Caki2 (cell line): ENCODE results near the gene NCAPG. TPM values are rescaled to one million over a fixed set of nuclear protein-coding genes. Genes with fewer than 3 reads are reported as not detected.
A peak's percentile ranks its signal among the peaks of the same experiment; 100 is the strongest.
"Not testable (repeated sequence)": the region's sequence is repeated elsewhere in the genome, so short reads cannot be mapped to it uniquely, and the experiment has no call there.

Experiments
- DNase-seq: peaks from one replicate; pipeline ENCODE4 v3.0.0-alpha.2; 2015; ENCODE audit warnings: low read depth
- in situ Hi-C: cut with HindIII; loops from 2 replicates; pipeline ENCODE4 v1.10.0; 2016; ENCODE audit warnings: low sequenced_read_pairs, low pct_unique_long_range_greater_than_20kb, mixed read lengths
- total RNA-seq: library from RNA; depleted of rRNA; stranded (reverse); fragments of >200 nt; shearing (Covaris generic); gene quantifications from 2 replicates; pipeline ENCODE4 v1.2.3, GENCODE V29; 2014; ENCODE audit warnings: low replicate concordance

The NCAPG gene
- total RNA-seq, 1 experiment from 2014 or later = 25.3 TPM

- DNase-seq = no peak
- in situ Hi-C loops = no loop called here
These were observed 24.9 kb upstream of the NCAPG start for GRCh38 chr4:17785858-17786257.

GRCh38 chr4:17786567-17786966 is 24.2 kb upstream of the NCAPG start:
- DNase-seq = peak; percentile 30
- in situ Hi-C loops = no loop called here

- DNase-seq = peak; percentile 56
- in situ Hi-C loops = no loop called here
These were observed 23.5 kb upstream of the NCAPG start for GRCh38 chr4:17787315-17787714.

DNA sequence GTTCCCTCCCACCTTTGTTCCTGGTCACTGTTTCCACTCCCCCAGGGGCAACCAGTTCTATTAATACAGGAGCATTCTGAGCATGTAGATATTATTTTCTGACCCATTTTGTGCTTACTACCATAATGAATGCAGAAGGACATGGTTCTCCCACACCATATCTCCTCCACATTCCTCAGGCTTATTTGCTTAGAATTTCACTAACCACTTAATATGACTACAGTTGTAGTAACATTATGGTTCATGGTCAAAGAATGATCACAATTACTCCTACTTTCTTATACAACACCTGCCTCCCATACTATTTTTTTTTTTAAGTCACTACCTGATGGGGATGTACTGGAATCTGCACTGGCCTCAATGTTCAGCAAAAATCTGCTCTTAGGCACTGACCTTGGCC is 21.8 kb upstream of the NCAPG start:
- in situ Hi-C loops = no loop called here
- DNase-seq = no peak

DNA sequence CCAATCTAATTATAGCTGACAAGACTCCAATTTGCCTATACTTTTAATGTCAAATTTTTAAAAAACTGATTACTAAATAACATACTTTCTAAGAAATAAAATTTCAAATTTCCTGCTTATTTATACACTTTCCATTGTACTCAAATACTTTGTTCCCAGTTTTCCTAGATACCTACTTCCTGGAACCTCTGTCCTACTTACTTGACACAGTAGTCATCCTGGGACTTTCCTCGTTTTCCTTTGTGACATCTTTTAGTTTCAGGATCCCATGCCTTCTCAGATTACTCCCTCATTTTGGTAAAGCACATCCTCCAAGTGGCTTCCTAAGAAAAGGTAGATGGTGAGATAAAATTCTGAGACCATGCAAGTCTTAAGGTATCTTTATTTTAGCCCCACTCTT is 16.0 kb upstream of the NCAPG start:
- no peak for DNase-seq
- in situ Hi-C loops = no loop called here

DNA sequence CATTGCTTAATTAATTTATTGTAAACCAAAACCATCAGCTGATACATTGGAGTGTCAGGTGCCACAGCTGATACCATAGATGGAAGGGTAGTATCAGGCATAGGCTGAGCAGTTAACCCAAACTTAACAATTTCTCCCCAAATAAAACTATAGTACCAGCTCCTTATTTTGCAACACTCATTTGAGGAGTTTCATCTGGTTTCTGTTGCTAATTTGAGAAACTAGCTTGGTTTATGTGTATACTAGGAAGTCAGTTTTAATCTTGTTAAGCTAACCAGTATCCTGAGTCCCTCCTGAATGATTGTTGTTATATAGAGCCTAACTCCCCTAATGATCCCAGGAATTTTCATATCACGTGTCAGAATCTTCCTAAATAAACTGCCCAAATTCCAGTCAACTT is 13.0 kb upstream of the NCAPG start:
- in situ Hi-C loops = no loop called here

GRCh38 chr4:17805580-17806155 is 5.1 kb upstream of the NCAPG start:
- DNase-seq = no peak
- in situ Hi-C loops = no loop called here

More for the DNA sequence above, 13.0 kb upstream of the NCAPG start:
- DNase-seq = no peak

DNA sequence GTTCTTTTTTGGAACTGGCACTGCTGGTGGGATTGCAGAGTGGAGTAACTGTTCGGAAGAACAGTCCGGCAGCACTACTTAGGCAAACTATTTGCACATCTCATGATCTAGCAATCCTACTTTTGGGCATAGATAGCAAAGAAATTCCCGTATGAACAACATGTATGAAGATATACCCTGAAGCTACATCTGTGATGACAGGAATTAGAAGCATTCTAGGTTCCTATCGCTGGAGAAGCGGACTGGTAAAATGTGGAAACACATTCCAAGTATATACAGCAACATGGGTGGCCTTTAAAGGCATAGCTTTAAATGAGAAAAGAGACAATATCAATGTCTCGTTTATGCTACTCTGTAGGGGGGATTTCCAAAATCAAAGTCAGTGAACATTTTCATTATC is 3.3 kb upstream of the NCAPG start:
- in situ Hi-C loops = no loop called here
- no peak for DNase-seq

- in situ Hi-C loops = no loop called here
- no peak for DNase-seq
These were observed 1.1 kb upstream of the NCAPG start for GRCh38 chr4:17809667-17810066.

DNA sequence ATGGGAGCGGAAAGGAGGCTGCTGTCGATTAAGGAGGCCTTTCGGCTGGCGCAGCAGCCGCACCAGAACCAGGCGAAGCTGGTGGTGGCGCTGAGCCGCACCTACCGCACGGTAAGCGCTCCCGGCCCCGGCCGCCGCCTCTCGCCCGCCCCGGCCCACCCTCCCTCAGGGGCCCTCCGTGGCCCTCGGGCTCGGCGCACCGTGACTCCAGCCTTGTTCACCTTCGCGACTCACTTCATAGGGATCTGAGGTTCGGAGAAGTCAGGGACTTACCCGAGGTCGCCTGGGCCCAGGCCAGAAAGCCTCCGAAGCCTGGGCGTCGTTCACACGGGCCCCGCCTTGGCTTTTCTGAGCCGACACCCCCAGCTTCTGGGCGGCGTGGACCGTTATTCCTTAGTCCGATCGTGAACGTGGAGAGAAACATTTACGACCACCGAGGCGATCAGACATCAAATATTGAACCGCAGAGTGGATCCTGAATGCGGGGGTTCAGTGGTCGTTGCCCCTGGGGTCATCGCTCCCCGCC is 362 bp downstream of the NCAPG start:
- no peak for DNase-seq
- in situ Hi-C loops = no loop called here

DNA sequence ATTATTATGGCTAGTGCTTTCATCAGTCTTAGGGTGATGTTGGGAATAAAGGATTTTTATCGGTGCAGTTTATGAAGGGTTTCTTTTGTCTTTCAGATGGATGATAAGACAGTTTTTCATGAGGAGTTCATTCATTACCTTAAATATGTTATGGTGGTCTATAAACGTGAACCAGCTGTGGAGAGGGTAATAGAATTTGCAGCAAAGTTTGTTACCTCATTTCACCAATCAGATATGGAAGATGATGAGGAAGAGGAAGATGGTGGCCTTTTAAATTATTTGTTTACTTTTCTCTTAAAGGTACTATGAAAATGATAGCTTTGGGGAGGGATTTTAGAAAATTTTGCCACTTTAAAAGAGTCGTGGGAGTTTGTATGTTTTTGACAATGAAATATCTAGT is 1.3 kb downstream of the NCAPG start:
- in situ Hi-C loops = no loop called here

GRCh38 chr4:17812801-17813200 is 2.0 kb downstream of the NCAPG start:
- no peak for DNase-seq
- in situ Hi-C loops = no loop called here

More for the DNA sequence above, 1.3 kb downstream of the NCAPG start:
- DNase-seq = no peak

- DNase-seq = no peak
- in situ Hi-C loops = no loop called here
These were observed 3.4 kb downstream of the NCAPG start for GRCh38 chr4:17814140-17814539.

DNA sequence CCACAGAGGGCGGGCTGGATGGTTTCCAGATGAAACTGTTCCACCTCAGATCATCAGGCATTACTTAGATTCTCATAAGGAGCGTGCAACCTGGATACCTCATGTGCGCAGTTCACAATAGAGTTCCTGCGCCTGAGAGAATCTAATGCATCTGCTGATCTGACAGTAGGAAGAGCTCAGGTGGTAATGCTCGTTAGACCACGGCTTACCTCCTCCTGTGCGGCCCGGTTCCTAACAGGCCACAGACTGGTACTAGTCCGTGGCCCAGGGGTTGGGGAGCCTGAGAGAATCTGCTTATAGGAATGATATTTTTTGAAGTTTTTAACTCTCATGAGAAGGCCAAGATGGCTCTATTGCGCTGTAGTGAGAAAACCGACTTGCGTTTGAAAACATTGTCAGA is 5.4 kb downstream of the NCAPG start:
- in situ Hi-C loops = no loop called here

DNA sequence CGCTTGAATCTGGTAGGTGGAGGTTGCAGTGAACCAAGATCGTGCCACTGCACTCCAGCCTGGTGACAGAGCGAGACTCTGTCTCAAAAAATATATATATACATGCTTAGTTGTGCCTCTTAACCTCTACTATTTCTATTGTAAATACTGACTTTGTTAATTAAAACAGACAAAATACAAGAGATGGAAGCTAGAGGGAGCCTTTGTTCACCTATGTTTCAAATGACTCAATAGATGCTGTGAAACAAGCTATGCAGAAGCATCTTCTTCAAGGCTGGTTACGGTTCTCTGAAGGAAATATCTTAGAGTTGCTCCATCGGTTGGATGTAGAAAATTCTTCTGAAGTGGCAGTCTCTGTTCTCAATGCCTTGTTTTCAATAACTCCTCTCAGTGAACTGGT is 6.2 kb downstream of the NCAPG start:
- in situ Hi-C loops = no loop called here
- DNase-seq = peak; percentile 47

More for the DNA sequence above, 5.4 kb downstream of the NCAPG start:
- DNase-seq = no peak

GRCh38 chr4:17823871-17824669 is 13.3 kb downstream of the NCAPG start:
- no peak for DNase-seq
- in situ Hi-C loops = no loop called here

DNA sequence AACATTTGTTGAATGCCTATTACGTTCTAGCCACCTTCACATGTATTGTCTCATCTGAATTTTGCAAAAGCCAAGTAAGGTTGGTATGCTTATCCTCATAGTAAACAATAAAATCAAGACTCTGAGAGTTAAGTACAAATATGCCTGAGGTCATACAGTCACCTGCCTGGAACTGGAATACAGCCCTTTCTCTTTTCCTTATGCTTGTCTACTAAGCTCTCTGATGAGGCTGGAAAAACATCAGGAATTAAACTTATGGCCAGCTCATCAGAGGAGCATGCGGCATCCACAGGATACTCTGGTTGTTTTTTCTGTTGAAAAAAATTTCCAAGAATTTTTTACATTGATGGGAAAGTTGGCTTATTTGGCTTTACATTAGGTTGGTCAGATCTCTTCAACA is 35.5 kb downstream of the NCAPG start:
- DNase-seq = no peak
- in situ Hi-C loops = no loop called here

DNA sequence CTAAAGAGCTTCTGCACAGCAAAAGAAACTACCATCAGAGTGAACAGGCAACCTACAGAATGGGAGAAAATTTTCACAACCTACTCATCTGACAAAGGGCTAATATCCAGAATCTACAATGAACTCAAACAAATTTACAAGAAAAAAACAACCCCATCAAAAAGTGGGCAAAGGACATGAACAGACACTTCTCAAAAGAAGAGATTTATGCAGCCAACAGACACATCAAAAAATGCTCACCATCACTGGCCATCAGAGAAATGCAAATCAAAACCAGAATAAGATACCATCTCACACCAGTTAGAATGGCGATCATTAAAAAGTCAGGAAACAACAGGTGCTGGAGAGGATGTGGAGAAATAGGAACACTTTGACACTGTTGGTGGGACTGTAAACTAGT is 39.5 kb downstream of the NCAPG start:
- in situ Hi-C loops, DNase-seq: not testable (repeated sequence)

- no peak for DNase-seq
- in situ Hi-C loops = no loop called here
These were observed 41.2 kb downstream of the NCAPG start for GRCh38 chr4:17851959-17852358.

- in situ Hi-C loops = no loop called here
- DNase-seq = no peak
These were observed 43.3 kb downstream of the NCAPG start for GRCh38 chr4:17854036-17854435.
